Subcutaneous adipose tissue (tissue), 4 donors: Measurements from ENCODE around the gene SMIM10L2A. TPM values are rescaled to one million over a fixed set of nuclear protein-coding genes. Genes with fewer than 3 reads are reported as not detected.

Experiments
- CTCF ChIP-seq: fragments of 450-650 bp; IDR thresholded peaks from one replicate; pipeline ENCODE4 v1.5.1; 2016; ENCODE audit warnings: low read depth, mild to moderate bottlenecking, control low read depth, antibody characterized with exemption, moderate library complexity
- small RNA-seq: library from RNA; depleted of rRNA; stranded (forward); fragments of <200 nt; gene quantifications from one replicate; pipeline ENCODE3, GENCODE V24; 2016
- total RNA-seq, 4 donors: library from RNA; depleted of rRNA; stranded (reverse); fragments of >200 nt; gene quantifications; one replicate each; pipeline ENCODE4 v1.1.0, GENCODE V29; 2016

The SMIM10L2A gene
- total RNA-seq, 4 donors from 2014 or later, result 0.33 to 1.1 (median 0.48) TPM

GRCh38 chrX:135438734-135439043 lies 16.9 kb downstream of the SMIM10L2A start:
- TF ChIP-seq CTCF, result no peak

- TF ChIP-seq CTCF, result no peak
Observed at GRCh38 chrX:135449637-135450550, 28.1 kb downstream of the SMIM10L2A start.

GRCh38 chrX:135453381-135453780 lies 31.6 kb downstream of the SMIM10L2A start:
- no peak for TF ChIP-seq CTCF

GRCh38 chrX:135454816-135455215 lies 33.1 kb downstream of the SMIM10L2A start:
- TF ChIP-seq CTCF, result no peak

- TF ChIP-seq CTCF, result no peak
Observed at GRCh38 chrX:135463937-135464336, 42.2 kb downstream of the SMIM10L2A start.

- no peak for TF ChIP-seq CTCF
Observed at GRCh38 chrX:135476378-135476777, 54.6 kb downstream of the SMIM10L2A start.

GRCh38 chrX:135477576-135477975 lies 55.8 kb downstream of the SMIM10L2A start:
- no peak for TF ChIP-seq CTCF

Small RNAs within 50 kb of the gene (small RNA-seq; reads per million reads assigned to genes)
- gene RNA5SP515, result not detected

Other genes starting within 250 kb of the SMIM10L2A start
- not detected for gene ETDA, start 169.9 kb upstream of the SMIM10L2A start, total RNA-seq
- not detected for gene ETDC, start 112.5 kb upstream of the SMIM10L2A start, total RNA-seq
- 10 to 100 TPM in 3 of 4 donors, 1 to 10 TPM in 1; 7.5 to 17.9 (median 11.5) TPM for gene ZNF75D, start 77.8 kb upstream of the SMIM10L2A start, total RNA-seq
- gene ZNF449, start 77.1 kb upstream of the SMIM10L2A start, total RNA-seq, result 10 to 100 TPM; 11.9 to 19.5 (median 16.2) TPM
- gene INTS6L, start 98.7 kb downstream of the SMIM10L2A start, total RNA-seq, result 10 to 100 TPM in 1 of 4 donors, 1 to 10 TPM in 3; 4.3 to 10.6 (median 9.6) TPM